MM.1S (cell line): Measurements from ENCODE around the gene RND1.
"Not testable (repeated sequence)": the region's sequence is repeated elsewhere in the genome, so short reads cannot be mapped to it uniquely, and the experiment has no call there.

ENCODE experiments used
- DNase-seq: peaks from one replicate; pipeline ENCODE4 v3.0.0-alpha.2; 2015
- H2AFZ ChIP-seq: fragments of 300-600 bp; sonication (generic); 2 replicates; pipeline ENCODE4 v1.6.0; 2016; ENCODE audit warnings: antibody characterized with exemption, low read length
- H3F3A ChIP-seq: fragments of 300-600 bp; sonication (generic); 2 replicates; pipeline ENCODE4 v1.6.1; 2016; ENCODE audit warnings: mild to moderate bottlenecking, antibody characterized with exemption, low read length, moderate library complexity, mixed read lengths; ENCODE audit not compliant: insufficient read depth
- H3K27ac ChIP-seq: fragments of 300-600 bp; sonication (generic); 2 replicates; pipeline ENCODE4 v1.5.1; 2016; ENCODE audit warnings: mild to moderate bottlenecking, low read length
- H3K27me3 ChIP-seq: fragments of 300-600 bp; sonication (generic); replicated peaks from 2 replicates; pipeline ENCODE4 v1.6.0; 2016; ENCODE audit warnings: low read length; ENCODE audit not compliant: insufficient read depth
- H3K36me3 ChIP-seq: fragments of 300-600 bp; sonication (generic); replicated peaks from 2 replicates; pipeline ENCODE4 v1.6.1; 2016; ENCODE audit warnings: mild to moderate bottlenecking, low read length, mixed read lengths; ENCODE audit not compliant: insufficient read depth
- H3K4me1 ChIP-seq: fragments of 300-600 bp; sonication (generic); 2 replicates; pipeline ENCODE4 v1.6.1; 2016; ENCODE audit warnings: low read length, mixed read lengths
- H3K4me2 ChIP-seq: fragments of 300-600 bp; sonication (generic); 2 replicates; pipeline ENCODE4 v1.6.0; 2016; ENCODE audit warnings: low read depth, low read length
- H3K4me3 ChIP-seq: fragments of 300-600 bp; sonication (generic); 2 replicates; pipeline ENCODE4 v1.5.1; 2016; ENCODE audit warnings: low read length, mixed read lengths
- H3K79me2 ChIP-seq: fragments of 300-600 bp; sonication (generic); 2 replicates; pipeline ENCODE4 v1.6.1; 2016; ENCODE audit warnings: mixed run types, low read length, mixed read lengths
- H3K9ac ChIP-seq: fragments of 300-600 bp; sonication (generic); 2 replicates; pipeline ENCODE4 v1.6.1; 2016; ENCODE audit warnings: low read length, mixed read lengths
- H3K9me2 ChIP-seq: fragments of 300-600 bp; sonication (generic); replicated peaks from 2 replicates; pipeline ENCODE4 v1.6.1; 2016; ENCODE audit warnings: mild to moderate bottlenecking, low read length, mixed read lengths; ENCODE audit not compliant: insufficient read depth
- H3K9me3 ChIP-seq: fragments of 300-600 bp; sonication (generic); replicated peaks from 2 replicates; pipeline ENCODE4 v1.6.1; 2016; ENCODE audit warnings: mild to moderate bottlenecking, low read length, mixed read lengths; ENCODE audit not compliant: insufficient read depth
- H4K20me1 ChIP-seq: fragments of 300-600 bp; sonication (generic); 2 replicates; pipeline ENCODE4 v1.6.1; 2016; ENCODE audit warnings: mild to moderate bottlenecking, low read length, moderate library complexity, mixed read lengths; ENCODE audit not compliant: insufficient read depth
- EZH2 ChIP-seq: fragments of 300-600 bp; sonication (generic); optimal IDR thresholded peaks from 2 replicates; pipeline ENCODE3; 2017; ENCODE audit warnings: low read depth, mild to moderate bottlenecking, antibody characterized with exemption, low read length, mixed read lengths
- EZH2phosphoT487 ChIP-seq: fragments of 300-600 bp; sonication (generic); IDR thresholded peaks from 2 replicates; pipeline ENCODE4 v1.6.1; 2018; ENCODE audit warnings: antibody characterized with exemption, low read length
- TF ChIP-seq, protein P1 (sequence below): fragments of 300-600 bp; sonication (generic); IDR thresholded peaks from 2 replicates; pipeline ENCODE4 v1.5.1; 2016; ENCODE audit warnings: antibody characterized with exemption, low read length, mixed read lengths

RND1 gene

DNA sequence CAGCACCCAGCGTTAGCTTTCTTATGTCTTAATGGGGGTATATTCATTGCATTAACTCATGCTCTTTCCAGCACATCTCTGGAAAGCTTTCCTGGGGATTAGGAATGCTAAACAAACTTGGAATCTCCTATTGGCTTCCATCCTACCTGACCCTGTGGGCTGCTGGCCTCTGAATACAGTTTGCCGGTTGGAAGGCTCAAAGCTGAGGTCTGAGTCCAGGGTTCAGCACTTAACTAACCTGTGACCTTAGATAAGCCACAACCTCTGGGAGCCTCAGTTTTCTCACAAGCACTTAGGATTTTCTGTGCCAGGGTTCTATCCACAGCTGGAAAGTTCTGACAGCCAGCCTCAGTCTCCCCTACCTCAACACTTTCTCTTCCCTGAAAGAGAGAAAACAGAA, 12.9 kb upstream of the RND1 start:
- H3K4me2 ChIP-seq, result no peak overlapping the region
- no peaks in the 10 kb centered on the region for H4K20me1 ChIP-seq
- no peaks in the 10 kb centered on the region for H3K9me3 ChIP-seq
- H3F3A ChIP-seq, result no peaks in the 10 kb centered on the region
- H3K9me2 ChIP-seq, result no peaks in the 10 kb centered on the region
- no peak overlapping the region for H3K9ac ChIP-seq
- DNase-seq, result no peak
- no peak overlapping the region for H3K4me3 ChIP-seq
- no peaks in the 10 kb centered on the region for H3K36me3 ChIP-seq
- TF ChIP-seq EZH2phosphoT487, result no peak
- no peak for TF ChIP-seq EZH2
- TF ChIP-seq, protein P1, sequence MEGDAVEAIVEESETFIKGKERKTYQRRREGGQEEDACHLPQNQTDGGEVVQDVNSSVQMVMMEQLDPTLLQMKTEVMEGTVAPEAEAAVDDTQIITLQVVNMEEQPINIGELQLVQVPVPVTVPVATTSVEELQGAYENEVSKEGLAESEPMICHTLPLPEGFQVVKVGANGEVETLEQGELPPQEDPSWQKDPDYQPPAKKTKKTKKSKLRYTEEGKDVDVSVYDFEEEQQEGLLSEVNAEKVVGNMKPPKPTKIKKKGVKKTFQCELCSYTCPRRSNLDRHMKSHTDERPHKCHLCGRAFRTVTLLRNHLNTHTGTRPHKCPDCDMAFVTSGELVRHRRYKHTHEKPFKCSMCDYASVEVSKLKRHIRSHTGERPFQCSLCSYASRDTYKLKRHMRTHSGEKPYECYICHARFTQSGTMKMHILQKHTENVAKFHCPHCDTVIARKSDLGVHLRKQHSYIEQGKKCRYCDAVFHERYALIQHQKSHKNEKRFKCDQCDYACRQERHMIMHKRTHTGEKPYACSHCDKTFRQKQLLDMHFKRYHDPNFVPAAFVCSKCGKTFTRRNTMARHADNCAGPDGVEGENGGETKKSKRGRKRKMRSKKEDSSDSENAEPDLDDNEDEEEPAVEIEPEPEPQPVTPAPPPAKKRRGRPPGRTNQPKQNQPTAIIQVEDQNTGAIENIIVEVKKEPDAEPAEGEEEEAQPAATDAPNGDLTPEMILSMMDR, result no peak
- no peaks in the 10 kb centered on the region for H3K79me2 ChIP-seq
- no peaks in the 10 kb centered on the region for H3K4me1 ChIP-seq
- no peak overlapping the region for H2AFZ ChIP-seq
- peaks cover 8% of the 10 kb centered on the region; the same call in 1 of the 2 replicates for H3K27me3 ChIP-seq
- no peak overlapping the region for H3K27ac ChIP-seq

DNA sequence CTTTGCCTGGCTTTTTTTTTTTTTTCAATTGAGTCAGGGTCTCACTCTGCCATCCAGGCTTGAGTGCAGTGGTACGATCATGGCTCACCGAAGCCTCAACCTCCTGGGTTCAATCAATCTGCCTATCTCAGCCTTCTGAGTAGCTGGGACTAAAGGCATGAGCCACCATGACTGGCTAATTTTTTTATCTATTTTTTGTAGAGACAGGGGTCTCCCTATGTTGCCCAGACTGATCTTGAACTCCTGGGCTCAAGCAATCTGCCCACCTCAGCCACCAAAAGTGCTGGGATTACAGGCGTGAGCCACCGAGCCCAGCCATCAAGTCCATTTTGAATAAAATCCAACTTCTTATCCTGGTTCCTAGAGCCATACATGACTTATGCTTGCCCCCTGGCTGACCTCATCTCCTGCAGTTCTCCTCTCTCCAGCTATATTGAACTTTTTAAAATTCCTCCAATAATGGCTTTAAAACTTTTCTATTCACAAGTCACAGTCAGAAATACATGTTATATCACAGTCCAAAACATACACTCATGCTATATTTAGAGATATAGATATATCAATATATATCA, 10.4 kb upstream of the RND1 start:
- Histone ChIP-seq H2AFZ (no peak overlapping the region), H3K36me3 (no peaks in the 10 kb centered on the region), H3K4me2 (no peak overlapping the region), H4K20me1 (no peaks in the 10 kb centered on the region), H3K4me3 (no peak overlapping the region), H3K79me2 (no peaks in the 10 kb centered on the region), H3K4me1 (no peaks in the 10 kb centered on the region), H3K9ac (no peak overlapping the region), H3K9me3 (no peaks in the 10 kb centered on the region), H3F3A (no peaks in the 10 kb centered on the region), H3K27me3 (no peaks in the 10 kb centered on the region), H3K27ac (no peak overlapping the region), H3K9me2 (no peaks in the 10 kb centered on the region)
- DNase-seq, result no peak
- TF ChIP-seq EZH2phosphoT487 (no peak), EZH2 (no peak)
- TF ChIP-seq, protein P1, result no peak

DNA sequence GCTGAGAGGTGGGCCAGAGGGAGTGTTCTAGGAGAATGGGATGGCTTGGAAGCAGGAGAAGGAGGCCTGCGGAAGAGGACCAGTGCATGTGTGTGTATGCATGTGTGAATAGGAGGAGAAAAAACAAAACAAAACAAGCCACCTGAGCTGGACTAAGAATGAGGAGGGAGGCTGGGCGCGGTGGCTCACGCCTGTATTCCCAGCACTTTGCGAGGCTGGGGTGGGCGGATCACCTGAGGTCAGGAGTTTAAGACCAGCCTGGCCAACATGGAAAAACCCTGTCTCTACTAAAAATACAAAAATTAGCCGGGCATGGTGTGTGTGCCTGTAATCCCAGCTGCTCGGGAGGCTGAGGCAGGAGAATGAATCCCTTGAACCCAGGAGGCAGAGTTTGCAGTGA, 7.9 kb upstream of the RND1 start:
- H3K4me2 ChIP-seq, H3K4me3 ChIP-seq, H3K4me1 ChIP-seq, H3K9ac ChIP-seq, H4K20me1 ChIP-seq, H3K9me3 ChIP-seq, DNase-seq, H3K9me2 ChIP-seq, H3K79me2 ChIP-seq, H3F3A ChIP-seq, H3K27ac ChIP-seq, H2AFZ ChIP-seq, H3K27me3 ChIP-seq, H3K36me3 ChIP-seq: not testable (repeated sequence)

DNA sequence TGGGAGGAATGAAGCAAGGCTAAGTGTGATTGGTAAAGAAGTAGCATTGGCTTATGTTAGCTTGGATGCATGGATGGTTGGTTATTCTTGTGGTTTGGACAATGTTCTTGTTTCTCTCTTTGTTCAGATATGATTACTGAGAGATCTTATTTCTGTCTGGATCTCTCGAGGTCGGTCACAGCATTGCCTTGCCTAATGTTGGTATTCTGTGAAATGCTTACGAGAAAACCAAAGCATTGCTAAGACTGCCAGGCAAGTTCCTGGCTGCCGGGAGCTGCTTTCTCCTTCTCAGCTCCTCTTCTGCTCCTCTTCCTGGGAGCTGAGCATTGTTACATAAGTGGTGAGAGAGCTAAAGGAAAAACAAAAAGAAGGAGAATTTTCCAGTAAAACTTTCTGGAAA, 7.4 kb upstream of the RND1 start:
- Histone ChIP-seq H3F3A (no peaks in the 10 kb centered on the region), H3K27ac (no peak overlapping the region), H3K79me2 (no peaks in the 10 kb centered on the region), H3K4me3 (no peak overlapping the region), H3K9me2 (no peaks in the 10 kb centered on the region), H3K9ac (no peak overlapping the region), H3K36me3 (no peaks in the 10 kb centered on the region), H4K20me1 (no peaks in the 10 kb centered on the region), H3K27me3 (no peaks in the 10 kb centered on the region), H3K4me1 (no peaks in the 10 kb centered on the region), H3K4me2 (no peak overlapping the region), H3K9me3 (no peaks in the 10 kb centered on the region), H2AFZ (no peak overlapping the region)
- TF ChIP-seq, protein P1, result no peak
- TF ChIP-seq EZH2phosphoT487, result no peak
- TF ChIP-seq EZH2, result no peak
- DNase-seq, result no peak
